Endothelial cell of umbilical vein (primary cell): Measurements from ENCODE around the gene YWHAE. TPM values are rescaled to one million over a fixed set of nuclear protein-coding genes. Genes with fewer than 3 reads are reported as not detected.

Experiments
- BruUV-seq: library from RNA; stranded (reverse); fragments of 400-500 nt; replicated peaks from 2 replicates; lab custom pipeline; 2021; lab: Mats Ljungman, UMichigan
- CTCF ChIA-PET: fragments of 300-600, 350-600 bp; sonication (Branson Sonifier 250); formaldehyde crosslinking; loops from one replicate; lab custom pipeline; 2021; ENCODE audit warnings: antibody characterized with exemption, inconsistent platforms; lab: Charles Lee
- POLR2A ChIA-PET: fragments of 300-600, 350-600 bp; sonication (Branson Sonifier 250); formaldehyde crosslinking; loops from one replicate; lab custom pipeline; 2021; ENCODE audit warnings: antibody characterized with exemption, inconsistent platforms; lab: Charles Lee
- DNase-seq: peaks from one replicate; pipeline ENCODE4 v3.0.0-alpha.2; 2011; ENCODE audit warnings: low read depth, low spot score
- FAIRE-seq: peaks from 2 replicates; lab custom pipeline; 2011; peaks lifted over from hg19 to GRCh38; lab: Jason Lieb, UNC
- H2AFZ ChIP-seq: 2 replicates; pipeline ENCODE4 v1.6.0; 2012; ENCODE audit warnings: low read depth, low read length, control low read depth, inconsistent platforms
- H3K27ac ChIP-seq: 2 replicates; pipeline ENCODE4 v1.5.1; 2011; ENCODE audit warnings: low read depth, mild to moderate bottlenecking, control low read depth, low read length, moderate library complexity; ENCODE audit not compliant: insufficient read depth
- H3K27me3 ChIP-seq, 2 experiments: 2 replicates each; pipeline versions ENCODE4 v1.6.0 to v1.6.1; 2011; ENCODE audit warnings: low read length in 2 of 2, mixed read lengths in 1 of 2; ENCODE audit not compliant: control insufficient read depth in 2 of 2, insufficient read depth in 2 of 2
- H3K36me3 ChIP-seq, 2 experiments: 2 replicates in 1 of 2; 3 replicates in 1 of 2; pipeline ENCODE4 v1.5.1; 2011; ENCODE audit warnings: low read length in 2 of 2, mild to moderate bottlenecking in 1 of 2, moderate library complexity in 1 of 2; ENCODE audit not compliant: control insufficient read depth in 2 of 2, insufficient read depth in 2 of 2; ENCODE audit errors: extremely low read depth in 1 of 2
- H3K4me1 ChIP-seq: 3 replicates; pipeline ENCODE4 v1.5.1; 2011; ENCODE audit warnings: mild to moderate bottlenecking, low read length; ENCODE audit not compliant: control insufficient read depth, insufficient read depth; ENCODE audit errors: extremely low read depth
- H3K4me2 ChIP-seq: 2 replicates; pipeline ENCODE4 v1.6.1; 2011; ENCODE audit warnings: low read length, control low read depth, mixed read lengths; ENCODE audit not compliant: insufficient read depth
- H3K4me3 ChIP-seq, 3 experiments: fragments of 200-600 bp in 1 of 3; sonication (generic), shearing (Covaris generic) in 1 of 3; replicated peaks in 1 of 3; 2 replicates each; pipeline ENCODE4 v1.5.1; 2011 to 2016; ENCODE audit warnings: control low read depth in 3 of 3, low read length in 3 of 3, mild to moderate bottlenecking in 2 of 3, inconsistent platforms in 1 of 3, low read depth in 1 of 3, moderate library complexity in 1 of 3; ENCODE audit not compliant: insufficient read depth in 1 of 3
- H3K79me2 ChIP-seq: 2 replicates; pipeline ENCODE4 v1.6.0; 2012; ENCODE audit warnings: low read length, inconsistent platforms; ENCODE audit not compliant: control insufficient read depth, insufficient read depth
- H3K9ac ChIP-seq: replicated peaks from 2 replicates; pipeline ENCODE3; 2011; ENCODE audit warnings: low read length, control low read depth; ENCODE audit not compliant: insufficient read depth; ENCODE audit errors: extremely low read depth
- H3K9me1 ChIP-seq: replicated peaks from 3 replicates; pipeline ENCODE4 v1.6.0; 2011; ENCODE audit warnings: mild to moderate bottlenecking, low read length; ENCODE audit not compliant: control insufficient read depth, insufficient read depth; ENCODE audit errors: extremely low read depth
- H3K9me3 ChIP-seq: replicated peaks from 2 replicates; pipeline ENCODE4 v1.5.1; 2012; ENCODE audit warnings: low read length, inconsistent platforms; ENCODE audit not compliant: control insufficient read depth, insufficient read depth
- H4K20me1 ChIP-seq: replicated peaks from 2 replicates; pipeline ENCODE3; 2011; ENCODE audit warnings: mild to moderate bottlenecking, low read length; ENCODE audit not compliant: control insufficient read depth, insufficient read depth; ENCODE audit errors: extremely low read depth
- EZH2 ChIP-seq: IDR thresholded peaks from 2 replicates; pipeline ENCODE4 v1.6.1; 2012; ENCODE audit warnings: borderline replicate concordance, low read depth, mild to moderate bottlenecking, moderate library complexity, low read length, inconsistent platforms; ENCODE audit not compliant: severe bottlenecking
- FOS ChIP-seq: IDR thresholded peaks from 2 replicates; pipeline ENCODE4 v1.6.1; 2011; ENCODE audit warnings: mild to moderate bottlenecking, low read length, moderate library complexity, borderline replicate concordance; ENCODE audit not compliant: insufficient read depth
- GATA2 ChIP-seq: IDR thresholded peaks from 2 replicates; pipeline ENCODE4 v1.7.0; 2011; ENCODE audit warnings: low read depth, mild to moderate bottlenecking, moderate library complexity, mixed read lengths, low read length; ENCODE audit not compliant: insufficient read length, insufficient read depth
- JUN ChIP-seq: IDR thresholded peaks from 2 replicates; pipeline ENCODE4 v1.6.1; 2011; ENCODE audit warnings: borderline replicate concordance, low read depth; ENCODE audit not compliant: insufficient read length, insufficient read depth
- MYC ChIP-seq: IDR thresholded peaks from one replicate; pipeline ENCODE4 v1.6.1; 2011; ENCODE audit warnings: mild to moderate bottlenecking, low read depth, low read length
- POLR2A ChIP-seq: IDR thresholded peaks from 2 replicates; pipeline ENCODE4 v1.6.1; 2012; ENCODE audit warnings: low read depth, mild to moderate bottlenecking, control low read depth, low read length
- POLR2AphosphoS5 ChIP-seq: IDR thresholded peaks from 2 replicates; pipeline ENCODE4 v1.6.1; 2012; ENCODE audit warnings: low read depth, mild to moderate bottlenecking, control low read depth, low read length, moderate library complexity; ENCODE audit not compliant: insufficient read depth
- dilution Hi-C: fragments of 300-500 bp; cut with MboI; formaldehyde crosslinking; loops from one replicate; pipeline ENCODE4 v1.15.0; 2019; ENCODE audit warnings: low sequenced_read_pairs; ENCODE audit not compliant: extremely low pct_ligation_motif_present
- intact Hi-C: fragments of 100-400 bp; cut with micrococcal nuclease; formaldehyde crosslinking; loops from one replicate; pipeline ENCODE4 v1.10.0; 2022
- polyA plus RNA-seq, 4 experiments: library from polyadenylated mRNA; depleted of rRNA in 3 of 4; stranded (reverse) in 3 of 4; unstranded in 1 of 4; fragments of >200 nt; gene quantifications; 2 replicates each; pipeline versions ENCODE4 v1.2.1 to v1.2.3, GENCODE V29; 2011 to 2012; ENCODE audit warnings: missing spikeins in 1 of 4
- total RNA-seq: library from RNA; stranded (reverse); gene quantifications from 2 replicates; pipeline ENCODE4 v1.2.3, GENCODE V29; 2021
- TF ChIP-seq, protein P1 (sequence below): IDR thresholded peaks from 2 replicates; pipeline ENCODE4 v1.6.1; 2011; ENCODE audit not compliant: insufficient read depth, insufficient read length
- TF ChIP-seq, protein P2 (sequence below), 2 donors: IDR thresholded peaks; 1 replicate in 1 of 2; 2 replicates in 1 of 2; pipeline ENCODE4 v1.5.1; 2011; ENCODE audit warnings: low read length in 2 of 2, mild to moderate bottlenecking in 2 of 2, moderate library complexity in 2 of 2, control low read depth in 1 of 2, inconsistent platforms in 1 of 2, low read depth in 1 of 2; ENCODE audit not compliant: insufficient read depth in 1 of 2; ENCODE audit errors: extremely low read depth in 1 of 2

The YWHAE gene
- total and polyA plus RNA-seq, 2 donors (not counting 3 experiments of a cell fraction or from before 2014, with no cell fraction given): 396 to 819 TPM

DNA sequence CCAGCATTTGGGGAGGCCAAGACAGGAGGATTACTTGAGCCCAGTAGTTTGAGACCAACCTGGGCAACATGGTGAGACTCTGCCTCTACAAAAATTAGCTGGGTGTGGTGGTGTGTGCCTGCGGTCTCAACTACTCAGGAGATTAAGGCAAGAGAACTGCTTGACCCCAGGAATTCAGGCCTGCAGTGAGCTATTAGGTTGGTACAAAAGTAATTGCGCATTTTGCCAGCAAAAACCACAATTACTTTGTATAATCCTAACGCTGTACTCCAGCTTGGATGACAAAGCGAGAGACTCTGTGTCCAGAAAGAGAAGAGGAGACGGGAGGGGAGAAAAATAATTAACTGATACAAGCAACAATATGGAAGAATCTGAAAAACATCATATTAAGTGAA, 32.7 kb downstream of the YWHAE start:
- Histone ChIP-seq H3K9ac (no peak overlapping the region), H3K4me1 (peaks cover 13% of the 10 kb centered on the region), H3K4me3 (no peak overlapping the region), H3K9me1 (no peaks in the 10 kb centered on the region), H3K4me2 (no peak overlapping the region), H2AFZ (no peak overlapping the region), H4K20me1 (peaks cover 25% of the 10 kb centered on the region), H3K79me2 (peaks cover 100% of the 10 kb centered on the region), H3K36me3 (peaks cover 4 to 6% of the 10 kb centered on the region in 2 experiments), H3K27me3 (no peaks in the 10 kb centered on the region), H3K27ac (peak overlapping the region; percentile 49), H3K9me3 (no peaks in the 10 kb centered on the region)
- intact Hi-C loops (no loop called here), dilution Hi-C loops (no loop called here)
- TF ChIP-seq, protein P1, sequence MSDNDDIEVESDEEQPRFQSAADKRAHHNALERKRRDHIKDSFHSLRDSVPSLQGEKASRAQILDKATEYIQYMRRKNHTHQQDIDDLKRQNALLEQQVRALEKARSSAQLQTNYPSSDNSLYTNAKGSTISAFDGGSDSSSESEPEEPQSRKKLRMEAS: no peak
- no peak for TF ChIP-seq POLR2A
- TF ChIP-seq MYC: no peak
- TF ChIP-seq JUN: no peak
- TF ChIP-seq FOS: no peak
- TF ChIP-seq, protein P2, sequence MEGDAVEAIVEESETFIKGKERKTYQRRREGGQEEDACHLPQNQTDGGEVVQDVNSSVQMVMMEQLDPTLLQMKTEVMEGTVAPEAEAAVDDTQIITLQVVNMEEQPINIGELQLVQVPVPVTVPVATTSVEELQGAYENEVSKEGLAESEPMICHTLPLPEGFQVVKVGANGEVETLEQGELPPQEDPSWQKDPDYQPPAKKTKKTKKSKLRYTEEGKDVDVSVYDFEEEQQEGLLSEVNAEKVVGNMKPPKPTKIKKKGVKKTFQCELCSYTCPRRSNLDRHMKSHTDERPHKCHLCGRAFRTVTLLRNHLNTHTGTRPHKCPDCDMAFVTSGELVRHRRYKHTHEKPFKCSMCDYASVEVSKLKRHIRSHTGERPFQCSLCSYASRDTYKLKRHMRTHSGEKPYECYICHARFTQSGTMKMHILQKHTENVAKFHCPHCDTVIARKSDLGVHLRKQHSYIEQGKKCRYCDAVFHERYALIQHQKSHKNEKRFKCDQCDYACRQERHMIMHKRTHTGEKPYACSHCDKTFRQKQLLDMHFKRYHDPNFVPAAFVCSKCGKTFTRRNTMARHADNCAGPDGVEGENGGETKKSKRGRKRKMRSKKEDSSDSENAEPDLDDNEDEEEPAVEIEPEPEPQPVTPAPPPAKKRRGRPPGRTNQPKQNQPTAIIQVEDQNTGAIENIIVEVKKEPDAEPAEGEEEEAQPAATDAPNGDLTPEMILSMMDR (IDR thresholded peaks at IDR 0.05; ENCODE audit: extremely low read depth in 1 of 2, insufficient read depth in 1 of 2, low read depth in 1 of 2, low read length in 2 of 2): no peak
- no peak for TF ChIP-seq EZH2
- TF ChIP-seq GATA2: no peak
- no peak for TF ChIP-seq POLR2AphosphoS5
- FAIRE-seq (no peak), DNase-seq (no peak)
- ChIA-PET POLR2A (no interaction called here), CTCF (interaction anchor here (0.8 to 4.4 kb wide), 7 partner anchors 11 to 148 kb away, joined by 3 to 128 read pairs (median 39); partner anchors contain the start of gene INPP5K)
- no TSS peak for BruUV-seq
